Stimulated activated CD8-positive, alpha-beta memory T cell treated with anti-CD3 and anti-CD28 coated beads, Interleukin-15, amount 100 ng/mL, for 1 hour (primary cell): ENCODE data around the gene AKAP1.

Experiments used
- DNase-seq: peaks from one replicate; pipeline ENCODE4 v3.0.0-alpha.2; 2020; ENCODE audit warnings: low read depth

Gene AKAP1

DNA sequence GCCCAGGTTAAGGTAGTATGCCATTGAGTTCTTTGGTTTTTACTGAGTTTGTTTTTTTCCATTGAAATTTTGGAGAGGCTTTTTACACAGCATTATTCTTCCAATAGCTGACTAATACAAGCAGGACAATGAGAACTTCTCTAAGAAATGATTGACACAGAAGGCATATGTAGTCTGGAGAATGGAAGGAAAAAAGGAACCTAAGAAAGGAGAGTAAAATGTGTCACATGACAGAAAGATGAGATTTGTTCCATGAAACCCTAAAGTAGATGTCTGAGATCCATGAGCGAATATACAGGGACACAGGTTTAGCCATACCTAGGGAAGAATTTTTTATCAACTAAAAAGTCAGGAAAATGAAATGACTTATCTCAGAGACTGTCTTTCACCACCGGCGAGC is 80.7 kb downstream of the AKAP1 start:
- no peak for DNase-seq

DNA sequence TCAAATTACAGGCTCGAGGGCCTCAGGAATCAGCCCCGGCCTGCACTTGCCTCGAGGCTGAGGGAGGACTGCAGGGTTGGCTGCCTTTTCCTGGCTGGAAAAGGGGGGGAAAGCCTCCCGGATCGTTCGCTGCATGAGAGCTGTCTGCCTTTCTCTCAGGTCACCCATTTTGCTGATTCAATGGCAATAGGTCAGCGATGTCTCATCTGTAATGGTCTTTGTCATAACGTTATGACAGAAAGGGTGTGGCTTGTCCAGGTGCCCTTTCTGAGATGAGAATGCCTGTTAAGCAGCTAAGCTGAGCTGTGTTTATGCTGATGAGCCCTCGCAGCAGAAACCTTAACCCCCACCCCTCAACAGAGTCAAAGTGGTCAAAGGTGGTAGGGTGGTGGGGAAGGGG is 81.8 kb downstream of the AKAP1 start:
- DNase-seq = no peak

DNA sequence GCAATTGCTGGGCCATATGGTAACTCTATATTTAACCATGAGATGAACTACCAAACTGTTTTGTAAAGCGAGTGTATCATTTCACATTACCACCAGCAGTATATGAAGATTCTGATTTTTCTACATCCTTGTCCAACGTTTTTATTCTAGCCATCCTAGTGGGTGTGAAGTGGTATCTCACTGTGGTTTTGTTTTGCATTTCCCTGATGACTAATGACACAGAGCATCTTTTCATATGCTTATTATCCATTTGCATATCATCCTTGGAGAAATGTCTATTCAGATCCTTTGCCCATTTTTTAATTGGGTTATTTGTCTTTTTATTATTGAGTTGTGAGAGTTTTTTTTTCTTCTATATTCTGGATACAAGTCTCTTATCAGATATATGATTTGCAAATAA is 83.6 kb downstream of the AKAP1 start:
- DNase-seq = no peak

DNA sequence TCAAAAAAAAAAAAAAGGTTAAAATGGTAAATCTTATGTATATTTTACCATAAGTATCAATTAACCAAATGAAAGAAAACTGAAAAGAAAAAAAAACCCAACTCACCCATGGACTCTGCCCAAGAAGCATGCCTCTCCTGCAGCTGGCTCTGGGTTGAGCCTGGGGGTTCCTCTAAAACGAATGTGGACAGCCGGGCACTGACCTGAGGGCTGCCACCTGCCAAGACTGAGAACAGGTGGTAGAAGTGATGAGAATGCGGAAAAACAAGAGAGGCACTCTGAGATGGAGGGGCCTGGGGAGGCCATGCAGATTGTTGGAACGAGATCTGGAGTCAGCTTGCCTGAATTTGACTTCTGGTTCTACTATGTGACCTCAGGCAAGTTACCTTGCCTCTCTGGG is 85.8 kb downstream of the AKAP1 start:
- DNase-seq = no peak
